ENCODE measurements around the gene PTPN11.
"Not testable (repeated sequence)": the region's sequence is repeated elsewhere in the genome, so short reads cannot be mapped to it uniquely, and the experiment has no call there.

PTPN11 gene

GRCh38 chr12:112518365-112518735, 99.6 kb downstream of the PTPN11 start:
- no peak for DNase-seq

GRCh38 chr12:112519841-112520340, 101.1 kb downstream of the PTPN11 start:
- DNase-seq, result not testable (repeated sequence)

DNA sequence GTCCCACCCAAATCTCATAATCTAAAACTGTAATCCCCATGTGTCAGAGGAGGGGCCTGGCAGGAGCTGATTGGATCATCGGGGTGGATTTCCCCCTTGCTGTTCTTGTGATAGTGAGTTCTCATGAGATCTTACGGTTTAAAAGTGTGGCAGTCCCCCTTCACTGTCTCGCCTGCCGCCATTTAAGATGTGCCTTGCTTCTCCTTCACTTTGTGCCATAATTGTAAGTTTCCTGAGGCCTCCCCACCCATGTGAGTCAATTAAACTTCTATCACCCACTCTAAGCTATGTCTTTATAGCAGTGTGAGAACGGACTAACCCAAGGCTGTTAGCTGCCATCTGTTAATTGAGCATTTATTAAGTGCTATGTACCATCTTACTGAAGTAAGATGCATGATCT, 105.1 kb downstream of the PTPN11 start:
- DNase-seq, result no peak

DNA sequence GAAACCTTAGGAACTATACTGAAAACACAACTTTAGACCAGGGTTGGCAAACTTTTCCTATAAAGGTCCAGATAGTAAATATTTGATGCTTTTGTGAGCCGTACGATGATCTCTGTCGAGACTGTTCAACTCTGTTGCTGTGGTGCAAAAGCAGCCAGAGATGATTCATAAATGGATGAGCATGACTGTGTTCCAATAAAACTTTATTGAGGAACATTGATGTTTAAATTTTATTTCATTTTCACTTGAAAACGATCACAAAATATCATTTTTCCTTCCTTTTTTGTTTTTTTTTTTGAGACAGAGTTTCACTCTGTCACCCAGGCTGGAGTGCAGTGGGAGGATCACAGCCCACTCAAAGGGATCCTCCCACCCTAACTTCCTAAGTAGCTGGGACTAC, 105.5 kb downstream of the PTPN11 start:
- no peak for DNase-seq

DNA sequence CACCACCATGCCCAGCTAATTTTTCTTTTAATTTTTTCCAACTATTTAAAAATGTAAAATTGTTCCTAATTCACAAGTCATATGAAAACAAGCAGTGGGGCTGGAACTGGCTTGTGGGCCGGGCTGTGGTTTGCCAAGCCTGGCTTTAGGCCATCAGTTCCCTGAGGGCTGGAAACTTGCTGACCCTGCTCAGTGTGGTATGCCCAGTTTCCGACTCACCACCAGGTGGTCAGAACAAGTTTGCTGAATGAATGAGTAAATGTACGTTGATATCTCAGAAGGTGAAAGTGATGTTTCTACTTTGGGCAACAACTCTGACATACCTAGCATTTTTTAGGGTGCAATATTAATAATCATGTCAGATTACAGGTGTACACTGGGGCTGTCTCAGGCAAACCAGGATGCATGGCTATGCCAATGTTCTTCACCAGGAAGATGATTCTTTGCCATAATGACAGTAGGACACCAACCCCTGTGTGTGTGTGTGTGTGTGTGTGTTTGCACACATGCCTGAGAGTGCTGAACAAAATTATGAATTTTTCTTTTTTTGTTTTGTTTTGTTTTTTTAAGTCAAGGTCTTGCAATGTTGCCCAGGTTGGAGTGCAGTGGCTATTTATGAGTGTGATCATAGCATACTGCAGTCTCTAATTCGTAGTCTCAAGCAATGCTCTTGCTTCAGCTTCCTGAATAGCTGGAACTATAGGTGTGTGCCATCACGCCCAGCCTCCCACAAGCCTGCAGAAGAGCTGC, 106.1 kb downstream of the PTPN11 start:
- no peak for DNase-seq

- DNase-seq, result no peak
Observed at GRCh38 chr12:112525426-112525809, 106.7 kb downstream of the PTPN11 start.

DNA sequence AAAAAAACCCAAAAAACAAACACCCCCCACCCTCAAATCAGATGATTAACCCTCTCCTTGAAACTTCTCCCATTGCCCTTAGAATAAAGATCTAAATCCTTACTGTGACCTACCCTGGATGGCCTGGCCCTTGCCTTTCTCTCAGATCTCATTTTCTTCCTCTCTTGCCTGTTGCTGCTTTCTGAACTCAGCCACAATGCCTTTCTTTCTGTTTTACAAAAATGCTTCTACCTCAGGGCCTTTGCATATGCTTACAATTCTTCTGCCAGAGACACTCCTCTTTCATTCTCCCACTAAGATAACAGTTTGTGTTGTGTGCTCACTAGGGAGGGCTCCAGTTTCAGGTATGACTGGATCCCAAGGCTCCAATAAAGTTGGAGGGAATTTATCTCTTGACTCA, 108.3 kb downstream of the PTPN11 start:
- no peak for DNase-seq

DNA sequence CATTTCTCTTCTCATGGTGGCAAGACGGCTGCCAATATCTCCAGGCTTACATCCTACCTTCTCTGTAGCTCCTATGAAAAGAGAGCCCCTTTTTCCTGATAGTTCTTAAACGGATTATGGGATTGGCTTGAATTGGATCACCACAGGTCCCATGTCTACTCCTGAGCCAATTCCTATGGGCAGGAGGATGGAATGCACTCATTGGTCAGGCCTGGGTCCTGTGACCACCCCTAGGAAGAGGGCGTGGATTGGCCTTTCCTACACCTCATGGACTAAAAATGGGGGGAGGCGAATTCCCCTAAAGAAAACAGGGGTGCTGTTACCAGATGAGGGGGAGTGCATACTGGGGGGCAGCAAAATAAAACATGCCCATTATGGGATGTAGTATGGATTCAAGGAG, 108.8 kb downstream of the PTPN11 start:
- DNase-seq, result no peak

- no peak for DNase-seq
Observed at GRCh38 chr12:112528521-112528920, 109.8 kb downstream of the PTPN11 start.

GRCh38 chr12:112530941-112531340, 112.2 kb downstream of the PTPN11 start:
- no peak for DNase-seq

GRCh38 chr12:112532106-112532505, 113.4 kb downstream of the PTPN11 start:
- DNase-seq, result no peak

- DNase-seq, result no peak
Observed at GRCh38 chr12:112533528-112533927, 114.8 kb downstream of the PTPN11 start.

GRCh38 chr12:112535017-112535416, 116.3 kb downstream of the PTPN11 start:
- DNase-seq, result no peak

- DNase-seq, result no peak
Observed at GRCh38 chr12:112535637-112536366, 117.1 kb downstream of the PTPN11 start.

DNA sequence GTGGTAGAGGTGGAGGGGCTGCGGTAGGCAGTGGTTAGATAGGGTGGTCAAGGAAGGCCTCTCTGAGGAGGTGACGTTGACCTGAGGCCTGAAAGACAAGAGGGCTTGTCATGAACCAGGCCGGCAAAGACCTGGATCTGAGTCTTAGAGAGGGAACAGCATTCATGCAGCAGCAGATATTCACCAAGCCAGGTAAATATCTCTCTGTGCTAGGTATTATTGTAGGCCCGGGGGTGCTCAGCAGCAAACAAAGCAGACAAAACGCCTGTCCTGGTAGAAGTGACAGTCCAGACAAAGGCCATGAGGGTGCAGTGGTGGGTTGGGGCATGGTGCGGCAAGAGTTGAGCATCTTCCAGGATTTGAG, 117.6 kb downstream of the PTPN11 start:
- DNase-seq, result no peak

- no peak for DNase-seq
Observed at GRCh38 chr12:112537710-112538396, 119.1 kb downstream of the PTPN11 start.

- DNase-seq, result no peak
Observed at GRCh38 chr12:112538740-112539139, 120.0 kb downstream of the PTPN11 start.

GRCh38 chr12:112539221-112539620, 120.5 kb downstream of the PTPN11 start:
- no peak for DNase-seq

GRCh38 chr12:112540021-112540420, 121.3 kb downstream of the PTPN11 start:
- DNase-seq, result no peak

DNA sequence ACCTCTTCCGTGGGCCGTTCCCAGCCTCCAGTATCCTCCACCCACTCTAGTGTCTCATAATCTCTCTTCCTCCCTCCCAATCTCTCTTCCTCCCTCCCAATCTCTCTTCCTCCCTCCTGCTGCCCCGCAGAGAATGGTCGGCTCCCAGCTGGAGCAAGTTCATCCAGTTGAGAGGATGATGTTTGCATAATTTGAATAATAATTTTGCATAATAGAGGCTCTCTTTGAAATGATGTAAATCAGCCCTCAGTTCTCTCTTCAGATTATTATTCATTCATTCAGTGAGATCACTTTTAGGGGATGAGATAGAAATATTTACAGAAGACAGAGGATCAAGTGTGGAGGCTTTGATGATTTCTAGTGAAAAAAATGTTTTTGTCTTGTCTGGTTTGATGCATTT, 125.0 kb downstream of the PTPN11 start:
- no peak for DNase-seq

DNA sequence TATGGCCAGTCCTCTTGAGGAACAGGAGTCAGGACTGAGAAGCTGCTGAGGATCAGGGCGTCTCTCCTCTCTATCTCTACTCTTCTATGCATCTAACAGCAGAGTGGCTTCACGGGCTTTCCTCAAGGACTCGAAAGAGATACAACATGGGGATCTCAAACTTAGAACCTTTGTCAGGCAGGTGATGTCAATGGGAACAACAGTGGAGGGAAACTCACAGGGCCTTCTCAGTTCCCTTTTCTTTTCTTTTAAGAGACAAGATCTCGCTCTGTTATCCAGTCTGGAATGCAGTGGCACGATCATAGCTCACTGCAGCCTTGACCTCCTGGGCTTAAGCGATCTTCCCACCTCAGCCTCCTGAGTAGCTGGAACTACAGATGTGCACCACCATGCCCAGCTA, 127.6 kb downstream of the PTPN11 start:
- DNase-seq, result no peak

DNA sequence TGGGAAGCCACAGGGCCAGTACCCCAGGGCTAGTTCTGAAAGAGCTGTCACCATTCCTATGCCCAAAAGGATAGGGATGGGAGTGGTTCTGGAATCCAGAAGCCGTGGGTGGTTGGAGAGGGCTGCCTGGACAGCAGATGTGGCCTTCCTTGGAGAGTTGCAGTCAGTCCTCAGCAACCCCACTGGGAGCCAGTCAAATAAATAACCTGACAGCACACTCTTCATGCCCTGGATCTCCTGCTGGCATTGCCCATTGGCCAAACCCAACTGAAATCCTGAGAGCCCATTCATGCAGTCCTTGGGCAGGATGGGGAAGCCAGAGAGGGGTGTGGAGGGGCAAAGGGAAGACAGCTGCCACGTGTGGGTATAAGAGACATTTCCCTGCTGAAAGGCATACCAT, 128.2 kb downstream of the PTPN11 start:
- no peak for DNase-seq

DNA sequence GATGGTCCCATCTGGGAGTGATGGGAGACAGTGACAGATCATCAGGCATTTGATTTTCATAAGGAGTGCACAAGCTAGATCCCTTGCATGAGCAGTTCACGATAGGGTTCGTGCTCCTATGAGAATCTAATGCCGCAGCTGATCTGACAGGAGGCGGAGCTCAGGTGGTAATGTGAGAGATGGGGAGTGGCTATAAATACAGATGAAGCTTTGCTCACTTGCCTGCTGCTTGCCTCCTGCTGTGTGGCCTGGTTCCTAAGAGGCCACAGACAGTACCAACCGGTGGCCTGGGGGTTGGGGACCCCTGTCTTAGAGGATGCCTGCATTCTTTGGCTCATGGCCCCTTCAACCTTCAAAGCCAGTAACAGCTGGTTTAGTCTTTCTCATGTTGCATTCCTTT, 130.3 kb downstream of the PTPN11 start:
- DNase-seq, result no peak

- no peak for DNase-seq
Observed at GRCh38 chr12:112551681-112552080, 132.9 kb downstream of the PTPN11 start.

Measured in NCI-H187 (cell line).